ENCODE data around the gene DCBLD1. TPM values are rescaled to one million over a fixed set of nuclear protein-coding genes. Genes with fewer than 3 reads are reported as not detected.

Gene DCBLD1
- total RNA-seq, 1 experiment from 2014 or later, result 69.3 TPM

GRCh38 chr6:117506907-117507306, 24.4 kb downstream of the DCBLD1 start:
- CTCF ChIA-PET, result no interaction called here
- intact Hi-C loops (cut with micrococcal nuclease; ENCODE audit: unreplicated experiment), result loop anchor here (1.0 kb wide), 2 partner anchors 25 to 29 kb away; partner anchors contain the start of gene DCBLD1
- H3K9me3 ChIP-seq, result no peaks in the 10 kb centered on the region
- no peak for TF ChIP-seq CTCF (IDR thresholded peaks at IDR 0.05; ENCODE audit: insufficient read depth in 1 of 2, low read depth in 1 of 2, low read length in 1 of 2, severe bottlenecking in 1 of 2, unreplicated experiment in 1 of 2)
- H3K4me1 Mint-ChIP-seq (ENCODE audit: low read depth, unreplicated experiment), result peaks cover 73% of the 10 kb centered on the region
- no peaks in the 10 kb centered on the region for H3K36me3 ChIP-seq (ENCODE audit: control insufficient read depth, insufficient read depth, low read length)
- peaks cover 90% of the 10 kb centered on the region for H3K4me1 ChIP-seq
- no peak for DNase-seq
- no peaks in the 10 kb centered on the region for H3K27me3 ChIP-seq (replicated peaks; ENCODE audit: control insufficient read depth, insufficient read depth, low read length)
- no peaks in the 10 kb centered on the region for H3K9me3 Mint-ChIP-seq (ENCODE audit: unreplicated experiment)
- no peak overlapping the region for H3K4me3 ChIP-seq (ENCODE audit: low read depth, low read length)
- BruUV-seq (replicated peaks), result no TSS peak
- peak overlapping the region; percentile 34 for H3K4me3 Mint-ChIP-seq (ENCODE audit: unreplicated experiment)
- POLR2A ChIA-PET, result interaction anchor here (0.6 kb wide), 1 partner anchor 96 kb away, joined by 3 read pairs; the partner anchor contains the start of gene GOPC
- peaks cover 64% of the 10 kb centered on the region for H3K36me3 Mint-ChIP-seq (ENCODE audit: insufficient read depth, unreplicated experiment)
- peak overlapping the region; percentile 76 for H3K27ac Mint-ChIP-seq (ENCODE audit: unreplicated experiment)
- no peaks in the 10 kb centered on the region for H3K27me3 Mint-ChIP-seq (ENCODE audit: insufficient read depth, unreplicated experiment)

GRCh38 chr6:117508450-117508971, 26.0 kb downstream of the DCBLD1 start:
- H3K36me3 Mint-ChIP-seq (ENCODE audit: insufficient read depth, unreplicated experiment), result peaks cover 68% of the 10 kb centered on the region
- ChIA-PET CTCF (no interaction called here), POLR2A (no interaction called here)
- no peaks in the 10 kb centered on the region for H3K27me3 Mint-ChIP-seq (ENCODE audit: insufficient read depth, unreplicated experiment)
- DNase-seq, result no peak
- intact Hi-C loops (cut with micrococcal nuclease; ENCODE audit: unreplicated experiment), result no loop called here
- Histone ChIP-seq H3K4me3 (ENCODE audit: low read depth, low read length) (no peak overlapping the region), H3K4me1 (peaks cover 90% of the 10 kb centered on the region), H3K36me3 (ENCODE audit: control insufficient read depth, insufficient read depth, low read length) (no peaks in the 10 kb centered on the region), H3K27me3 (replicated peaks; ENCODE audit: control insufficient read depth, insufficient read depth, low read length) (no peaks in the 10 kb centered on the region), H3K9me3 (no peaks in the 10 kb centered on the region)
- no peak overlapping the region for H3K27ac Mint-ChIP-seq (ENCODE audit: unreplicated experiment)
- BruUV-seq (replicated peaks), result no TSS peak
- no peak overlapping the region for H3K4me3 Mint-ChIP-seq (ENCODE audit: unreplicated experiment)
- no peak for TF ChIP-seq CTCF (IDR thresholded peaks at IDR 0.05; ENCODE audit: insufficient read depth in 1 of 2, low read depth in 1 of 2, low read length in 1 of 2, severe bottlenecking in 1 of 2, unreplicated experiment in 1 of 2)
- no peaks in the 10 kb centered on the region for H3K9me3 Mint-ChIP-seq (ENCODE audit: unreplicated experiment)
- peaks cover 75% of the 10 kb centered on the region for H3K4me1 Mint-ChIP-seq (ENCODE audit: low read depth, unreplicated experiment)

- H3K4me3 Mint-ChIP-seq (ENCODE audit: unreplicated experiment), result no peak overlapping the region
- Histone ChIP-seq H3K27me3 (replicated peaks; ENCODE audit: control insufficient read depth, insufficient read depth, low read length) (no peaks in the 10 kb centered on the region), H3K36me3 (ENCODE audit: control insufficient read depth, insufficient read depth, low read length) (no peaks in the 10 kb centered on the region), H3K9me3 (no peaks in the 10 kb centered on the region), H3K4me3 (ENCODE audit: low read depth, low read length) (no peak overlapping the region), H3K4me1 (peaks cover 90% of the 10 kb centered on the region)
- peaks cover 75% of the 10 kb centered on the region for H3K4me1 Mint-ChIP-seq (ENCODE audit: low read depth, unreplicated experiment)
- BruUV-seq (replicated peaks), result no TSS peak
- POLR2A ChIA-PET, result no interaction called here
- CTCF ChIA-PET, result no interaction called here
- no peak for TF ChIP-seq CTCF (IDR thresholded peaks at IDR 0.05; ENCODE audit: insufficient read depth in 1 of 2, low read depth in 1 of 2, low read length in 1 of 2, severe bottlenecking in 1 of 2, unreplicated experiment in 1 of 2)
- DNase-seq, result no peak
- intact Hi-C loops (cut with micrococcal nuclease; ENCODE audit: unreplicated experiment), result no loop called here
- H3K27me3 Mint-ChIP-seq (ENCODE audit: insufficient read depth, unreplicated experiment), result no peaks in the 10 kb centered on the region
- H3K9me3 Mint-ChIP-seq (ENCODE audit: unreplicated experiment), result no peaks in the 10 kb centered on the region
- H3K27ac Mint-ChIP-seq (ENCODE audit: unreplicated experiment), result no peak overlapping the region
- H3K36me3 Mint-ChIP-seq (ENCODE audit: insufficient read depth, unreplicated experiment), result peaks cover 68% of the 10 kb centered on the region
Measured at GRCh38 chr6:117509021-117509420, 26.5 kb downstream of the DCBLD1 start.

Measured in Caco-2 (cell line).